GM12878 (cell line): ENCODE results near the gene MMP20. TPM values are rescaled to one million over a fixed set of nuclear protein-coding genes. Genes with fewer than 3 reads are reported as not detected.

Experiments used
- polyA plus RNA-seq, 11 experiments: library from polyadenylated mRNA; depleted of rRNA in 4 of 11; unstranded in 6 of 11; stranded (reverse) in 5 of 11; fragments of >200 nt; fragmentation: Nextera tagmentation in 4 of 11; fragmentation: Illumina TruSeq in 1 of 11; extraction: Ambion mirVana in 4 of 11; extraction: Trizol in 1 of 11; gene quantifications; 1 replicate in 1 of 11; 2 replicates in 10 of 11; pipeline versions ENCODE4 v1.2.1 to v1.2.3, GENCODE V29; 2011 to 2016; ENCODE audit warnings: inconsistent platforms in 2 of 11, missing spikeins in 2 of 11, low read depth in 1 of 11
- total RNA-seq, 4 experiments: library from RNA; depleted of rRNA in 3 of 4; stranded (reverse); fragments of >200 nt in 3 of 4; fragmentation: Illumina TruSeq in 1 of 4; extraction: Trizol in 1 of 4; gene quantifications; 2 replicates each; pipeline versions ENCODE4 v1.2.1 to v1.2.3, GENCODE V29; 2013 to 2021

Gene MMP20
- total and polyA plus RNA-seq, 10 of the 15 experiments (the other 5 are each of a cell fraction or from before 2014, with no cell fraction given): 0.10 to 0.57 (median 0.19) TPM; not detected in 2

Other genes starting within 250 kb of the MMP20 start
Only the 7 nearest of the 8 such genes appear.
- 90.4 and 104 TPM in 2 replicates for gene TMEM123, start 172.6 kb downstream of the MMP20 start, total RNA-seq (2014; rRNA removed)
- 220 and 240 TPM in 2 replicates for gene TMEM123, start 172.6 kb downstream of the MMP20 start, total RNA-seq (2014; rRNA removed; fragmentation: Illumina TruSeq; extraction: Trizol)
- gene TMEM123, start 172.6 kb downstream of the MMP20 start, total RNA-seq (2021): 124 and 146 TPM in 2 replicates
- 667 and 744 TPM in 2 replicates for gene TMEM123, start 172.6 kb downstream of the MMP20 start, polyA plus RNA-seq (2011; rRNA removed)
- gene TMEM123, start 172.6 kb downstream of the MMP20 start, polyA plus RNA-seq (2014; fragmentation: Illumina TruSeq; extraction: Trizol): 152 and 245 TPM in 2 replicates
- 10 to 100 TPM; 35.1 to 48.8 TPM for gene TMEM123, start 172.6 kb downstream of the MMP20 start, polyA plus RNA-seq (2014; fragmentation: Nextera tagmentation; extraction: Ambion mirVana)
- gene TMEM123, start 172.6 kb downstream of the MMP20 start, polyA plus RNA-seq (2014; rRNA removed): 62.9 and 73.9 TPM in 2 replicates
- 100 to 1,000 TPM; 122 to 124 TPM for gene TMEM123, start 172.6 kb downstream of the MMP20 start, polyA plus RNA-seq (2016; fragmentation: Nextera tagmentation; extraction: Ambion mirVana)
- gene MMP7, start 94.6 kb downstream of the MMP20 start, total RNA-seq (2014; rRNA removed): 0.68 and 1.7 TPM in 2 replicates
- 1.1 and 1.7 TPM in 2 replicates for gene MMP7, start 94.6 kb downstream of the MMP20 start, total RNA-seq (2014; rRNA removed; fragmentation: Illumina TruSeq; extraction: Trizol)
- 1.0 and 1.2 TPM in 2 replicates for gene MMP7, start 94.6 kb downstream of the MMP20 start, total RNA-seq (2021)
- 18.0 and 19.9 TPM in 2 replicates for gene MMP7, start 94.6 kb downstream of the MMP20 start, polyA plus RNA-seq (2011; rRNA removed)
- 0.62 and 1.2 TPM in 2 replicates for gene MMP7, start 94.6 kb downstream of the MMP20 start, polyA plus RNA-seq (2014; fragmentation: Illumina TruSeq; extraction: Trizol)
- gene MMP7, start 94.6 kb downstream of the MMP20 start, polyA plus RNA-seq (2014; fragmentation: Nextera tagmentation; extraction: Ambion mirVana): 1 to 10 TPM; 1.6 to 1.7 TPM
- 0.52 and 0.92 TPM in 2 replicates for gene MMP7, start 94.6 kb downstream of the MMP20 start, polyA plus RNA-seq (2014; rRNA removed)
- gene MMP7, start 94.6 kb downstream of the MMP20 start, polyA plus RNA-seq (2016; fragmentation: Nextera tagmentation; extraction: Ambion mirVana): under 1 TPM; 0.63 to 0.68 TPM
- gene MMP27, start 80.4 kb upstream of the MMP20 start, total RNA-seq (2014; rRNA removed): not detected in 2 replicates
- gene MMP27, start 80.4 kb upstream of the MMP20 start, total RNA-seq (2014; rRNA removed; fragmentation: Illumina TruSeq; extraction: Trizol): not detected in 2 replicates
- not detected in 2 replicates for gene MMP27, start 80.4 kb upstream of the MMP20 start, total RNA-seq (2021)
- not detected in 2 replicates for gene MMP27, start 80.4 kb upstream of the MMP20 start, polyA plus RNA-seq (2011; rRNA removed)
- not detected in 2 replicates for gene MMP27, start 80.4 kb upstream of the MMP20 start, polyA plus RNA-seq (2014; fragmentation: Illumina TruSeq; extraction: Trizol)
- gene MMP27, start 80.4 kb upstream of the MMP20 start, polyA plus RNA-seq (2014; fragmentation: Nextera tagmentation; extraction: Ambion mirVana): not detected
- gene MMP27, start 80.4 kb upstream of the MMP20 start, polyA plus RNA-seq (2014; rRNA removed): not detected in 2 replicates
- gene MMP27, start 80.4 kb upstream of the MMP20 start, polyA plus RNA-seq (2016; fragmentation: Nextera tagmentation; extraction: Ambion mirVana): not detected
- gene MMP8, start 99.6 kb upstream of the MMP20 start, total RNA-seq (2014; rRNA removed): not detected in 2 replicates
- gene MMP8, start 99.6 kb upstream of the MMP20 start, total RNA-seq (2014; rRNA removed; fragmentation: Illumina TruSeq; extraction: Trizol): not detected in 2 replicates
- gene MMP8, start 99.6 kb upstream of the MMP20 start, total RNA-seq (2021): not detected in 2 replicates
- 0.01 TPM in 1 of 2 replicates, not detected in the other for gene MMP8, start 99.6 kb upstream of the MMP20 start, polyA plus RNA-seq (2011; rRNA removed)
- not detected in 2 replicates for gene MMP8, start 99.6 kb upstream of the MMP20 start, polyA plus RNA-seq (2014; fragmentation: Illumina TruSeq; extraction: Trizol)
- gene MMP8, start 99.6 kb upstream of the MMP20 start, polyA plus RNA-seq (2014; fragmentation: Nextera tagmentation; extraction: Ambion mirVana): not detected
- gene MMP8, start 99.6 kb upstream of the MMP20 start, polyA plus RNA-seq (2014; rRNA removed): not detected in 2 replicates
- not detected for gene MMP8, start 99.6 kb upstream of the MMP20 start, polyA plus RNA-seq (2016; fragmentation: Nextera tagmentation; extraction: Ambion mirVana)
- not detected in 2 replicates for gene MMP10, start 155.3 kb upstream of the MMP20 start, total RNA-seq (2014; rRNA removed)
- not detected in 2 replicates for gene MMP10, start 155.3 kb upstream of the MMP20 start, total RNA-seq (2014; rRNA removed; fragmentation: Illumina TruSeq; extraction: Trizol)
- gene MMP10, start 155.3 kb upstream of the MMP20 start, total RNA-seq (2021): not detected in 2 replicates
- not detected in 2 replicates for gene MMP10, start 155.3 kb upstream of the MMP20 start, polyA plus RNA-seq (2011; rRNA removed)
- gene MMP10, start 155.3 kb upstream of the MMP20 start, polyA plus RNA-seq (2014; fragmentation: Illumina TruSeq; extraction: Trizol): not detected in 2 replicates
- gene MMP10, start 155.3 kb upstream of the MMP20 start, polyA plus RNA-seq (2014; fragmentation: Nextera tagmentation; extraction: Ambion mirVana): not detected
- gene MMP10, start 155.3 kb upstream of the MMP20 start, polyA plus RNA-seq (2014; rRNA removed): not detected in 2 replicates
- gene MMP10, start 155.3 kb upstream of the MMP20 start, polyA plus RNA-seq (2016; fragmentation: Nextera tagmentation; extraction: Ambion mirVana): not detected
- not detected in 2 replicates for gene MMP1, start 172.8 kb upstream of the MMP20 start, total RNA-seq (2014; rRNA removed)
- gene MMP1, start 172.8 kb upstream of the MMP20 start, total RNA-seq (2014; rRNA removed; fragmentation: Illumina TruSeq; extraction: Trizol): not detected in 2 replicates
- not detected in 2 replicates for gene MMP1, start 172.8 kb upstream of the MMP20 start, total RNA-seq (2021)
- gene MMP1, start 172.8 kb upstream of the MMP20 start, polyA plus RNA-seq (2011; rRNA removed): not detected in 2 replicates
- not detected in 2 replicates for gene MMP1, start 172.8 kb upstream of the MMP20 start, polyA plus RNA-seq (2014; fragmentation: Illumina TruSeq; extraction: Trizol)
- not detected for gene MMP1, start 172.8 kb upstream of the MMP20 start, polyA plus RNA-seq (2014; fragmentation: Nextera tagmentation; extraction: Ambion mirVana)
- gene MMP1, start 172.8 kb upstream of the MMP20 start, polyA plus RNA-seq (2014; rRNA removed): not detected in 2 replicates
- not detected for gene MMP1, start 172.8 kb upstream of the MMP20 start, polyA plus RNA-seq (2016; fragmentation: Nextera tagmentation; extraction: Ambion mirVana)
- gene MMP3, start 218.3 kb upstream of the MMP20 start, total RNA-seq (2014; rRNA removed): not detected in 2 replicates
- not detected in 2 replicates for gene MMP3, start 218.3 kb upstream of the MMP20 start, total RNA-seq (2014; rRNA removed; fragmentation: Illumina TruSeq; extraction: Trizol)
- gene MMP3, start 218.3 kb upstream of the MMP20 start, total RNA-seq (2021): not detected in 2 replicates
- 1.2 and 2.3 TPM in 2 replicates for gene MMP3, start 218.3 kb upstream of the MMP20 start, polyA plus RNA-seq (2011; rRNA removed)
- gene MMP3, start 218.3 kb upstream of the MMP20 start, polyA plus RNA-seq (2014; fragmentation: Illumina TruSeq; extraction: Trizol): not detected in 2 replicates
- under 1 TPM in 1 of 2 experiments, not detected in 1; 0.02 TPM for gene MMP3, start 218.3 kb upstream of the MMP20 start, polyA plus RNA-seq (2014; fragmentation: Nextera tagmentation; extraction: Ambion mirVana)
- gene MMP3, start 218.3 kb upstream of the MMP20 start, polyA plus RNA-seq (2014; rRNA removed): not detected in 2 replicates
- gene MMP3, start 218.3 kb upstream of the MMP20 start, polyA plus RNA-seq (2016; fragmentation: Nextera tagmentation; extraction: Ambion mirVana): not detected